Measurements from ENCODE around the gene MED27.

Gene MED27

GRCh38 chr9:131997779-131998178 is 81.9 kb downstream of the MED27 start:
- H3K4me3 ChIP-seq (ENCODE audit: low read depth, low read length), result no peak overlapping the region
- in situ Hi-C loops (cut with HindIII; ENCODE audit: low sequenced_read_pairs), result no loop called here
- peak; percentile 66 for DNase-seq (ENCODE audit: low read depth, low spot score)
- TF ChIP-seq CTCF (IDR thresholded peaks at IDR 0.05; ENCODE audit: low read depth, low read length), result no peak

- no peak for DNase-seq (ENCODE audit: low read depth, low spot score)
- in situ Hi-C loops (cut with HindIII; ENCODE audit: low sequenced_read_pairs), result no loop called here
- TF ChIP-seq CTCF (IDR thresholded peaks at IDR 0.05; ENCODE audit: low read depth, low read length), result no peak
- H3K4me3 ChIP-seq (ENCODE audit: low read depth, low read length), result no peak overlapping the region
These were observed 82.6 kb downstream of the MED27 start for GRCh38 chr9:131997076-131997475.

- DNase-seq (ENCODE audit: low read depth, low spot score), result no peak
- H3K4me3 ChIP-seq (ENCODE audit: low read depth, low read length), result no peak overlapping the region
- no peak for TF ChIP-seq CTCF (IDR thresholded peaks at IDR 0.05; ENCODE audit: low read depth, low read length)
- in situ Hi-C loops (cut with HindIII; ENCODE audit: low sequenced_read_pairs), result no loop called here
These were observed 84.3 kb downstream of the MED27 start for GRCh38 chr9:131995382-131995781.

GRCh38 chr9:131994364-131995125 is 85.1 kb downstream of the MED27 start:
- in situ Hi-C loops (cut with HindIII; ENCODE audit: low sequenced_read_pairs), result no loop called here
- H3K4me3 ChIP-seq (ENCODE audit: low read depth, low read length), result no peak overlapping the region
- DNase-seq (ENCODE audit: low read depth, low spot score), result no peak
- TF ChIP-seq CTCF (IDR thresholded peaks at IDR 0.05; ENCODE audit: low read depth, low read length), result no peak

GRCh38 chr9:131992906-131993657 is 86.6 kb downstream of the MED27 start:
- in situ Hi-C loops (cut with HindIII; ENCODE audit: low sequenced_read_pairs), result no loop called here
- DNase-seq (ENCODE audit: low read depth, low spot score), result no peak
- no peak for TF ChIP-seq CTCF (IDR thresholded peaks at IDR 0.05; ENCODE audit: low read depth, low read length)
- no peak overlapping the region for H3K4me3 ChIP-seq (ENCODE audit: low read depth, low read length)

- H3K4me3 ChIP-seq (ENCODE audit: low read depth, low read length), result no peak overlapping the region
- no peak for DNase-seq (ENCODE audit: low read depth, low spot score)
- no peak for TF ChIP-seq CTCF (IDR thresholded peaks at IDR 0.05; ENCODE audit: low read depth, low read length)
- in situ Hi-C loops (cut with HindIII; ENCODE audit: low sequenced_read_pairs), result no loop called here
These were observed 92.4 kb downstream of the MED27 start for GRCh38 chr9:131987232-131987631.
